NB4 (cell line): Measurements from ENCODE around the gene TSPAN5.

ENCODE experiments used
- DNase-seq: peaks from one replicate; pipeline ENCODE4 v3.0.0; 2010; ENCODE audit warnings: low read depth
- H3K4me3 ChIP-seq: one replicate; pipeline ENCODE4 v1.5.1; 2011; ENCODE audit warnings: mild to moderate bottlenecking, low read depth, low read length, moderate library complexity
- MYC ChIP-seq: IDR thresholded peaks from 2 replicates; pipeline ENCODE4 v1.6.1; 2011; ENCODE audit warnings: low read depth, low read length
- POLR2A ChIP-seq: IDR thresholded peaks from 2 replicates; pipeline ENCODE4 v1.6.1; 2011; ENCODE audit warnings: mild to moderate bottlenecking; ENCODE audit not compliant: insufficient read length; ENCODE audit errors: extremely low read depth
- TF ChIP-seq, protein P1 (sequence below): IDR thresholded peaks from one replicate; pipeline ENCODE4 v1.5.1; 2012; ENCODE audit warnings: low read depth, low read length
- TF ChIP-seq, protein P2 (sequence below): IDR thresholded peaks from 2 replicates; pipeline ENCODE4 v1.6.1; 2011; ENCODE audit warnings: low read depth, low read length

TSPAN5 gene

DNA sequence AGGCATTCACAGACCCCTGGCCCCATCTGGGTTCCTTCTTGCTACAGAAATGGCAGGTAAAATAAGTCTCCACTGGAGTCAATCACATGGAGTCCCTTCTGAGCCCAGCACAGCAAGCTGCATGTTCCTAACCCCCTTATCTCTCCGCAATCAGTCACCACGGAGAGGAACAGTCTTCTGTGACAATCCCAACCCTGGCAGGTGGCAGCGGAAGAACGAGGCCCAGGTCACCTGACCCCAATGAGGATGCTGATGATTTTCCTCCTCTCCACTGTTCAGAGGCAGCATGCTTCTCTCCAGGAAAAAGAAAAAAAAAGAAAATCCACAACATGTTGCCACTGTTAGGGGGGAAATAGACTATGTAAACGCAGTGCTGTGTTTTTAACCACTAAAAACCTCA, 50.1 kb downstream of the TSPAN5 start:
- no peak for DNase-seq
- TF ChIP-seq POLR2A = no peak
- no peak overlapping the region for H3K4me3 ChIP-seq

DNA sequence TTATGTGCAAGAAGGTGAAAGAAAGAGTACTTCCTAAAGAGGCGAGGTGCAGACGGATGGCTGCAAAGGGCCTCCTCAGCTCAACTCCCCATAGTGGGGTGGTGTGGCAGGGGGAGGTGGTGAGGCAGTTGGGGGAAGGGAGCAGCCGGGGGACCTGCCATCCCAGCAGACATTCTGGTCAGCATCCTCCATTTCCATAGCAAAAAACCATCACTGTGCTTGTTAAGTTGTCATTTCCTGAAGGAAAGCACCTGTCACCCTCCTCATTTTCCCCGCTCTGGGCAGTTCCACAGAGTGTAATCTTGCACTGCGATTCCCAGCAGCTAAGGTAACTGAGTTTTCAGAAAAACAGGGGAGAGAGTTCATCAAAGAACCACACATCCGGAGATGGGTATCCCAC, 51.5 kb downstream of the TSPAN5 start:
- no peak overlapping the region for H3K4me3 ChIP-seq
- no peak for TF ChIP-seq MYC

DNA sequence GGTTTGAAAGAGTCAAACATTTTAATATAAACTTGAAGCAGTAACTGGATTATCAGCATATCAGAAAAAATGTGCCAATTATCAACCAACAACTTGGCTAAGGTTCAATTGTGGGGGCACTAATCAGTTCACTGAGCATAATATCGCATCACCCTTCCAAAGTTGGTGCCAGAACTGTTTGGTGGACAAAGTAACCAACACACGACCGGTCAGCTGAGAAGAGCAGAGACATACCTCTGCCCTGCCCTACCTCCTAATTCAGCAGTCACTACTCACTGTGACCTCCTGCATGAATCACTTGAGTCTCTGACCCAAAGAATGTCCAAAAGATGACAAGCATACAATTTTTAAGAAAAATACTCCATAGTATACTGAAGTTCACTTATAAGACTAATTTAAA, 53.2 kb downstream of the TSPAN5 start:
- TF ChIP-seq, protein P1, sequence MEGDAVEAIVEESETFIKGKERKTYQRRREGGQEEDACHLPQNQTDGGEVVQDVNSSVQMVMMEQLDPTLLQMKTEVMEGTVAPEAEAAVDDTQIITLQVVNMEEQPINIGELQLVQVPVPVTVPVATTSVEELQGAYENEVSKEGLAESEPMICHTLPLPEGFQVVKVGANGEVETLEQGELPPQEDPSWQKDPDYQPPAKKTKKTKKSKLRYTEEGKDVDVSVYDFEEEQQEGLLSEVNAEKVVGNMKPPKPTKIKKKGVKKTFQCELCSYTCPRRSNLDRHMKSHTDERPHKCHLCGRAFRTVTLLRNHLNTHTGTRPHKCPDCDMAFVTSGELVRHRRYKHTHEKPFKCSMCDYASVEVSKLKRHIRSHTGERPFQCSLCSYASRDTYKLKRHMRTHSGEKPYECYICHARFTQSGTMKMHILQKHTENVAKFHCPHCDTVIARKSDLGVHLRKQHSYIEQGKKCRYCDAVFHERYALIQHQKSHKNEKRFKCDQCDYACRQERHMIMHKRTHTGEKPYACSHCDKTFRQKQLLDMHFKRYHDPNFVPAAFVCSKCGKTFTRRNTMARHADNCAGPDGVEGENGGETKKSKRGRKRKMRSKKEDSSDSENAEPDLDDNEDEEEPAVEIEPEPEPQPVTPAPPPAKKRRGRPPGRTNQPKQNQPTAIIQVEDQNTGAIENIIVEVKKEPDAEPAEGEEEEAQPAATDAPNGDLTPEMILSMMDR = no peak
- TF ChIP-seq MYC (no peak), POLR2A (no peak)
- TF ChIP-seq, protein P2, sequence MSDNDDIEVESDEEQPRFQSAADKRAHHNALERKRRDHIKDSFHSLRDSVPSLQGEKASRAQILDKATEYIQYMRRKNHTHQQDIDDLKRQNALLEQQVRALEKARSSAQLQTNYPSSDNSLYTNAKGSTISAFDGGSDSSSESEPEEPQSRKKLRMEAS = no peak
- DNase-seq = no peak
- no peak overlapping the region for H3K4me3 ChIP-seq

More for the DNA sequence above, 51.5 kb downstream of the TSPAN5 start:
- no peak for DNase-seq

DNA sequence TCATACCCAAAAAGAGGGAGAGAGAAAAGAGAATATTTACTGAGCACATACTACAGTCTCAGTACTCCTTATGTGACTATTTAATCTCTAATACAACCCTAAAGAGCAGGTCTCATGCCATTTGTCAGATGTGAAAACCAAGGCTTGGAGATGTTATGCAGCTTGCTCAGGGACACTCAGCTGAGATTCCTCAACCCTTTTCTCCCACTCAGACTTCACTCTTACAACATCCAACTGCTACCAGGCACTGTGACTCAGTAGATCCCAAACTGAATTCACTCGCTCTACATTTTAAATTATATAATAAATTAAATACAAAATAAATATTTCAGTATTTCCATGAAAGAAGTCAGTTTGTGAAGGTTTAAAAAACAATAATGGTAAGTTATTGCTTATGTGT, 53.7 kb downstream of the TSPAN5 start:
- no peak for TF ChIP-seq POLR2A
- TF ChIP-seq, protein P1 = no peak
- TF ChIP-seq, protein P2 = no peak
- TF ChIP-seq MYC = no peak
- DNase-seq = no peak

DNA sequence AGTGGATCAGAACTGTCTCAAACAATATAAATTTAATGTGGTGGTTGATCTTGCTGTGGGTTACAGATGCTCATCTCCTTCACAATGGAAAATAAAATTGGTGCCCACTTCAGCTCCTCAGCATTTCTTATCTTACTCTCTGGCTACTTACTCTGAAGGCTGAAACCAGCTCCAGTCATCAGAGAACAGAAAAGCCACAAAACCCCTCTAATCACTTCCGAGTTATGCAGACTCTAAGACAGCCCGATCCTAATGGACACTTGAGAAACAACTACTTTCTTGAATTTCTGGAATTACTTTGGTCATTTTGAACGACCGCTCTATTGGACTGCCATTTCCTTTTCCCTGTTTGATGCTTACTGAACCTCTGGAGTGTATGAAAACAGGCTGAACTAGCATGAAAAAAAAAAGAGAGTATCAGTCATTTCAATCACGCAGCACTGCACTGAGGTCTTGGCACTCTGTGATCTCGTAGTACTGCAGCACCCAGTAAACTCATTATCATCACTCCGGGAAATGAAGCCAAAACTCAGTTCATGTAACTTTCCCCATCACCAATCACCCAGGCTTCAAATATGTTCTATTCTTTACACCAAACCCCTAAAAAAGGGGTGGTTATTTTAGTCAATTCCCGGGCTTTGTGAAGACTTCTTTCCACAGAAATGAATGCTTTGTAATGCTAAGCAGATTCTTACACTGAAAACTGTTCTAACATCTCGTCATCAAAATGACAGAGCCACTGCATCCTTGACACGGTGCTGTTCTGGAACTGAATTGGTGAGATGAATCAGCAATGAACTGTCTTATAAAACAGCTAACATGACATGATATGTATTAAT, 54.5 kb downstream of the TSPAN5 start:
- no peak for DNase-seq
- no peak overlapping the region for H3K4me3 ChIP-seq
- TF ChIP-seq, protein P1 = no peak
- no peak for TF ChIP-seq POLR2A

More for the DNA sequence above, 53.7 kb downstream of the TSPAN5 start:
- no peak overlapping the region for H3K4me3 ChIP-seq

DNA sequence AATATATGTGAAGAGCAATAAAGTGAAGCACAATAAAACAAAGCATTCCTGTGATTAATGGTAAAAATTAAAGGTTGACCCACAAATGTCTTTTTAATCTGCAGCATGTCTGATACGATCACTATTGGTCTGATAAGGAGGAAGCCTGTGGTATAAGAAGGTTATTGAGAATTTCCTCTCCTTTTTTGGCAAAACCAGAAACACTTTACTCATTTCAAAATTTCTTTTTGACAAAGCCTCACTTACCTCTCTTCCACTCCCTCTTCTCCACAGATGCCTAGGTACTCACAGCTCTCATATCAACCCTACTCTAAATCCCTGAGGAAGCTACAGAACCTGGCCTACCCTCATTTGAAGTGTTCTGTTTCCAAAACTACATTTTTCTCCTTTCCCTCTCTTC, 56.1 kb downstream of the TSPAN5 start:
- TF ChIP-seq, protein P2 = no peak
- TF ChIP-seq MYC (no peak), POLR2A (no peak)
- TF ChIP-seq, protein P1 = no peak
- H3K4me3 ChIP-seq = no peak overlapping the region
- no peak for DNase-seq

DNA sequence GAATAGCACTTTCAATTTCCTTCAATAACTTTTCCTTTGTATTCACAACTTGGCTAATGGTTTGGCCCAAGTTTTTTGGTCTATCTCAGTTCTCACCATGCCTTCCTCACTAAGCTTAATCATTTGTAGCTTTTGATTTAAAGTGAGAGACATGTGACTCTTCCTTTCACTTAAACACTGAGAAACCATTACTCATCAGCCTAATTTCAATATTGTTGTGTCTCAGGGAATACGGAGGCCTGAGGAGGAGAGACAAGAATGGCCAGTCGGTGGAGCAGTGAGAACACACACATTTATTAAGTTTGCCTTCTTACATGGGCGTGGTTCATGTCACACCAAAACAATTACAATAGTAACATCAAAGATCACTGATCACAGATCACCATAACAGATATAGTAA, 56.7 kb downstream of the TSPAN5 start:
- TF ChIP-seq POLR2A = no peak
- no peak for TF ChIP-seq MYC
- TF ChIP-seq, protein P1 = no peak
- TF ChIP-seq, protein P2 = no peak
- DNase-seq = no peak
- H3K4me3 ChIP-seq = no peak overlapping the region
